K562 (cell line): ENCODE data around the gene USB1. TPM values are rescaled to one million over a fixed set of nuclear protein-coding genes. Genes with fewer than 3 reads are reported as not detected.

Experiments used
- ATAC-seq: fragments of 200-7000 bp; cut with Tn5 transposase; 3 replicates; pipeline ENCODE4 v1.9.1; 2020; ENCODE audit warnings: moderate library complexity
- BruUV-seq: library from RNA; stranded (reverse); fragments of 400-500 nt; replicated peaks from 2 replicates; lab custom pipeline; 2021; lab: Mats Ljungman, UMichigan
- CTCF ChIA-PET: fragments of 300-600 bp; formaldehyde crosslinking; extraction: SDS; loops from one replicate; lab custom pipeline; 2021; ENCODE audit warnings: low intra/inter-chr PET ratio; lab: Yijun Ruan, JAX
- POLR2A ChIA-PET: fragments of 300-600, 350-650 bp; sonication (Branson Sonifier 250); formaldehyde crosslinking; extraction: SDS; loops from one replicate; lab custom pipeline; 2021; ENCODE audit warnings: antibody characterized with exemption, inconsistent platforms; lab: Yijun Ruan, JAX
- DNase-seq, 4 experiments: peaks; one replicate each; pipeline versions ENCODE4 v3.0.0 to v3.0.0-alpha.2; 2011 to 2018; ENCODE audit warnings: low spot score in 3 of 4, mixed read lengths in 3 of 4; ENCODE audit errors: extremely low read depth in 1 of 4
- FAIRE-seq: peaks from 2 replicates; lab custom pipeline; 2011; peaks lifted over from hg19 to GRCh38; lab: Jason Lieb, UNC
- H2AFZ ChIP-seq: 2 replicates; pipeline ENCODE4 v1.6.0; 2011; ENCODE audit warnings: low read depth, low read length, control low read depth, inconsistent platforms
- H3K27ac ChIP-seq: fragments of 200-600 bp; 3 replicates; pipeline ENCODE4 v1.8.0; 2011; ENCODE audit warnings: low read depth, mild to moderate bottlenecking, control low read depth, inconsistent platforms, low read length, moderate library complexity, mixed read lengths; ENCODE audit errors: extremely low read depth
- H3K27me3 ChIP-seq, 2 experiments: fragments of 300-600 bp in 1 of 2; 2 replicates in 1 of 2; 3 replicates in 1 of 2; pipeline versions ENCODE4 v1.6.0 to v1.8.0; 2011; ENCODE audit warnings: inconsistent platforms in 2 of 2, low read length in 2 of 2, mild to moderate bottlenecking in 1 of 2, mixed read lengths in 1 of 2, moderate library complexity in 1 of 2; ENCODE audit not compliant: control insufficient read depth in 2 of 2, insufficient read depth in 2 of 2
- H3K36me3 ChIP-seq: fragments of 300-600 bp; 3 replicates; pipeline ENCODE4 v1.8.0; 2011; ENCODE audit warnings: mild to moderate bottlenecking, low read length, inconsistent platforms; ENCODE audit not compliant: control insufficient read depth, insufficient read depth
- H3K4me1 ChIP-seq, 2 experiments: fragments of 200-600 bp in 1 of 2; replicated peaks in 1 of 2; 2 replicates in 1 of 2; 3 replicates in 1 of 2; pipeline versions ENCODE4 v1.5.1 to v1.8.0; 2011; ENCODE audit warnings: inconsistent platforms in 2 of 2, low read length in 2 of 2, mild to moderate bottlenecking in 1 of 2, mixed read lengths in 1 of 2, moderate library complexity in 1 of 2; ENCODE audit not compliant: control insufficient read depth in 2 of 2, insufficient read depth in 2 of 2
- H3K4me2 ChIP-seq: 2 replicates; pipeline ENCODE4 v1.6.1; 2011; ENCODE audit warnings: low read length, control low read depth, inconsistent platforms, mixed read lengths; ENCODE audit not compliant: insufficient read depth
- H3K4me3 ChIP-seq: fragments of 200-600 bp; sonication (generic), shearing (Covaris generic); 2 replicates; pipeline ENCODE4 v1.5.1; 2016; ENCODE audit warnings: control low read depth, inconsistent platforms
- H3K79me2 ChIP-seq: fragments of 200-600 bp; 3 replicates; pipeline ENCODE4 v1.8.0; 2011; ENCODE audit warnings: low read length, inconsistent platforms; ENCODE audit not compliant: control insufficient read depth, insufficient read depth
- H3K9ac ChIP-seq, 2 experiments: 2 replicates each; pipeline versions ENCODE4 v1.6.0 to v1.6.1; 2011; ENCODE audit warnings: low read depth in 2 of 2, low read length in 2 of 2, control low read depth in 1 of 2, inconsistent platforms in 1 of 2, mild to moderate bottlenecking in 1 of 2, mixed read lengths in 1 of 2; ENCODE audit not compliant: insufficient read depth in 1 of 2
- H3K9me1 ChIP-seq: one replicate; pipeline ENCODE4 v1.6.0; 2011; ENCODE audit warnings: inconsistent platforms, mild to moderate bottlenecking, low read length, moderate library complexity; ENCODE audit not compliant: control insufficient read depth, insufficient read depth
- H3K9me3 ChIP-seq: replicated peaks from 2 replicates; pipeline ENCODE4 v1.5.1; 2011; ENCODE audit warnings: low read depth, low read length, inconsistent platforms; ENCODE audit not compliant: control insufficient read depth, insufficient read depth
- H4K20me1 ChIP-seq: replicated peaks from 2 replicates; pipeline ENCODE4 v1.6.1; 2011; ENCODE audit warnings: low read length, inconsistent platforms, mixed read lengths; ENCODE audit not compliant: control insufficient read depth, insufficient read depth
- ADNP ChIP-seq: fragments of 200-800 bp; sonication (Bioruptor generic); IDR thresholded peaks from 2 replicates; pipeline ENCODE4 v1.6.1; 2016; ENCODE audit warnings: missing genetic modification characterization, missing compliant biosample characterization
- BCOR ChIP-seq: fragments of 450-650 bp; IDR thresholded peaks from 2 replicates; pipeline ENCODE4 v1.6.1; 2016
- C11orf30 ChIP-seq: fragments of 450-650 bp; IDR thresholded peaks from 2 replicates; pipeline ENCODE4 v1.6.1; 2016; ENCODE audit warnings: low read depth, mild to moderate bottlenecking
- CBFB ChIP-seq: sonication (generic); formaldehyde crosslinking; IDR thresholded peaks from 2 replicates; pipeline ENCODE4 v1.4.0; 2020; ENCODE audit warnings: mild to moderate bottlenecking, missing genetic modification reagents
- CTBP1 ChIP-seq: fragments of 450-650 bp; IDR thresholded peaks from 2 replicates; pipeline ENCODE4 v1.6.1; 2016; ENCODE audit warnings: borderline replicate concordance
- FOXK2 ChIP-seq, 2 experiments: fragments of 450-650 bp; IDR thresholded peaks in 1 of 2; conservative IDR thresholded peaks in 1 of 2; 2 replicates each; pipeline ENCODE4 v1.6.1; 2016; ENCODE audit warnings: low read depth in 2 of 2, mild to moderate bottlenecking in 1 of 2
- HNRNPH1 ChIP-seq: fragments of 200-400 bp; formaldehyde crosslinking; optimal IDR thresholded peaks from 2 replicates; pipeline ENCODE3; 2017; ENCODE audit warnings: low read depth, mild to moderate bottlenecking, low read length, moderate library complexity
- ZNF316 ChIP-seq: fragments of 450-650 bp; IDR thresholded peaks from 2 replicates; pipeline ENCODE4 v1.6.1; 2016
- ZNF57 ChIP-seq: fragments of 450-650 bp; formaldehyde crosslinking; IDR thresholded peaks from 2 replicates; pipeline ENCODE4 v1.4.0; 2020; ENCODE audit warnings: mild to moderate bottlenecking, moderate library complexity
- WGBS: fragments of 100-300 bp; shearing (Covaris generic); methylation state at CpG from one replicate; pipeline ENCODE4 v1.1.6; 2016; ENCODE audit warnings: low coverage, mixed read lengths; ENCODE audit not compliant: insufficient coverage; ENCODE audit errors: missing lambda C conversion rate; 5-methylcytosine and 5-hydroxymethylcytosine counted together
- in situ Hi-C: fragments of 300-500 bp; cut with MboI; formaldehyde crosslinking; loops from 4 replicates; pipeline ENCODE4 v1.15.0; 2018; ENCODE audit warnings: inconsistent platforms, mixed read lengths
- intact Hi-C: fragments of 100-400 bp; cut with micrococcal nuclease; formaldehyde crosslinking; loops from 2 replicates; pipeline ENCODE4 v1.14.2; 2022
- polyA plus RNA-seq, 8 experiments: library from polyadenylated mRNA; depleted of rRNA in 4 of 8; stranded (reverse) in 5 of 8; unstranded in 3 of 8; fragments of >200 nt; fragmentation: Nextera tagmentation in 2 of 8; fragmentation: Illumina TruSeq in 1 of 8; extraction: Ambion mirVana in 2 of 8; extraction: Trizol in 1 of 8; gene quantifications; 2 replicates each; pipeline versions ENCODE4 v1.2.1 to v1.2.3, GENCODE V29; 2011 to 2014; ENCODE audit warnings: inconsistent platforms in 1 of 8, missing spikeins in 1 of 8
- total RNA-seq, 7 experiments: library from RNA; depleted of rRNA in 6 of 7; stranded (reverse); fragments of >200 nt in 6 of 7; fragmentation: Illumina TruSeq in 2 of 7; extraction: Trizol in 2 of 7; gene quantifications; 2 replicates each; pipeline versions ENCODE4 v1.2.1 to v1.2.3, GENCODE V29; 2011 to 2021; ENCODE audit warnings: low replicate concordance in 1 of 7
- TF ChIP-seq, protein P1 (sequence below): fragments of 450-650 bp; IDR thresholded peaks from 2 replicates; pipeline ENCODE4 v1.6.1; 2016

Gene USB1
- total and polyA plus RNA-seq, 9 of the 15 experiments (the other 6 are each of a cell fraction or from before 2014, with no cell fraction given), result 11.6 to 73.6 (median 19.4) TPM

DNA sequence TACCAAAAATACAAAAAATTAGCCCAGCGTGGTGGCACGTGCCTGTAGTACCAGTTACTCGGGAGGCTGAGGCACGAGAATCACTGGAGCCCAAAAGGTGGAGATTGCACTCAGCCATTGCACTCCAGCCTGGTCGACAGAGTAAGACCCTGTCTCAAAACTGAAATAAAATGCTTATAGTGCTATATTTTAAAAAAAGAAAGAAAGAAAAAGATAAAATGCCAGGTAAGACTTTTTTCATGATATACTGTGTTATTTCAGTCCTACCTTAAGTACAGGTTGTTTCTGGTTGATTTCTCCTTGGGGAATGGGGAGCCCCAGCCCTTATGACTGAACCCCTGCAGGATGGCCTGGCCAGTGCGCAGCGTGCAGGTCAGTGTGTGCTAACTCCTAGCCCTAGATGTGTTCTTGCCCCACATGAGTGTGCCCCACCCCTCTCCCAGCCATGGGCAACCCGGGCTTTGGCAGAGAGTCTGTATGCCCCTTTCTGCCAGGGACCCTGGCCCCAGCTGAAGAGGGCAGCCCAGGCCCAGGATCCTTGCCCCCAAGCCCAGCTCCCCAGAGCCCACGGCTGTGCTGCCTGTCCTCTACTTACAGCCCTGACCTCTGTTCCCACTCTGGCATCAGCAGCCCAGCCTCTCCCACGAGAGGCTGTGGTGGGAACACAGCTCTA, 31.6 kb upstream of the USB1 start (continued):
- TF ChIP-seq, protein P1, sequence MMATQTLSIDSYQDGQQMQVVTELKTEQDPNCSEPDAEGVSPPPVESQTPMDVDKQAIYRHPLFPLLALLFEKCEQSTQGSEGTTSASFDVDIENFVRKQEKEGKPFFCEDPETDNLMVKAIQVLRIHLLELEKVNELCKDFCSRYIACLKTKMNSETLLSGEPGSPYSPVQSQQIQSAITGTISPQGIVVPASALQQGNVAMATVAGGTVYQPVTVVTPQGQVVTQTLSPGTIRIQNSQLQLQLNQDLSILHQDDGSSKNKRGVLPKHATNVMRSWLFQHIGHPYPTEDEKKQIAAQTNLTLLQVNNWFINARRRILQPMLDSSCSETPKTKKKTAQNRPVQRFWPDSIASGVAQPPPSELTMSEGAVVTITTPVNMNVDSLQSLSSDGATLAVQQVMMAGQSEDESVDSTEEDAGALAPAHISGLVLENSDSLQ, result no peak
- TF ChIP-seq HNRNPH1 (no peak), CBFB (CRISPR knock-in tag) (no peak), CTBP1 (no peak), ZNF316 (peak; percentile 74), ZNF57 (CRISPR knock-in tag) (no peak), C11orf30 (peak; percentile 47; the same call in 1 of the 2 replicates)

DNA sequence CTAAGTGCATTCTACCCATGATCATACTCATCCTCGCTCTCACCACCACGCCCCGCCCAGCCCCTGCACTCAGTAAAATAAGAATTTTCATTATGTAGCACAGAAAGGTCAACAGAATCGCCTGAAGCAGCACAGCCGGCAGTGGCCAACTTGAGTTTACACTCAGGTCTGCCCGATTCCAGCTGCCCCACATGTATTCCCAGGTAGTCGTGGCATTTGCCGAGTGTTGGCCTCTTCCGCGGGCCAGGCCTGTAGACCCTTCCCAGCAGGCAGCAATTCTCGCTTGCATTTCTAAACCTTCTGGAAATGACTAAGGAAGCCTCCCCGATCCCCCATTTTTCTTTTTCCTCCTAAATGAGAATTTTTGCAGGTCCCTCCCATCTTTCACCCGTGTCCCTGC, 30.9 kb upstream of the USB1 start:
- no TSS peak for BruUV-seq
- FAIRE-seq, result no peak

More for the DNA sequence above, 30.9 kb upstream of the USB1 start:
- no peaks in the 10 kb centered on the region for H3K36me3 ChIP-seq
- DNase-seq, result no peak
- WGBS, result 40% methylated on average over 11 of the region's 13 CpGs
- in situ Hi-C loops (no loop called here), intact Hi-C loops (no loop called here)
- H3K27me3 ChIP-seq, result no peaks in the 10 kb centered on the region
- no peak overlapping the region for H3K27ac ChIP-seq
- 0 out of 2 replicates have a peak overlapping the region, but pooled peaks have one; percentile 6 for H2AFZ ChIP-seq
- ChIA-PET CTCF (no interaction called here), POLR2A (interaction anchor here (1.1 kb wide), 1 partner anchor 9 kb away, joined by 3 read pairs; no protein-coding TSS in a partner anchor)
- H3K4me3 ChIP-seq, result no peak overlapping the region
- H3K4me2 ChIP-seq, result no peak overlapping the region
- H3K79me2 ChIP-seq, result no peaks in the 10 kb centered on the region
- no peaks in the 10 kb centered on the region for H3K9me1 ChIP-seq
- TF ChIP-seq FOXK2 (conservative IDR thresholded peaks at IDR 0.05 in 1 of 2, IDR thresholded peaks at IDR 0.05 in 1 of 2; ENCODE audit: low read depth in 2 of 2) (no peak), ADNP (tag) (no peak), BCOR (peak; percentile 21; the same call in 1 of the 2 replicates)
- H3K9me3 ChIP-seq, result no peaks in the 10 kb centered on the region
- 0 out of 4 replicates have a peak overlapping the region, but pooled peaks of 1 of the 2 experiments have one; percentile 20 for H3K9ac ChIP-seq
- H4K20me1 ChIP-seq, result no peaks in the 10 kb centered on the region
- ATAC-seq, result no peak
- peaks cover under 1 to 8% of the 10 kb centered on the region in 2 experiments; a peak in 4 of 5 replicates for H3K4me1 ChIP-seq
